ENCODE measurements around the gene STXBP1.

Gene STXBP1

DNA sequence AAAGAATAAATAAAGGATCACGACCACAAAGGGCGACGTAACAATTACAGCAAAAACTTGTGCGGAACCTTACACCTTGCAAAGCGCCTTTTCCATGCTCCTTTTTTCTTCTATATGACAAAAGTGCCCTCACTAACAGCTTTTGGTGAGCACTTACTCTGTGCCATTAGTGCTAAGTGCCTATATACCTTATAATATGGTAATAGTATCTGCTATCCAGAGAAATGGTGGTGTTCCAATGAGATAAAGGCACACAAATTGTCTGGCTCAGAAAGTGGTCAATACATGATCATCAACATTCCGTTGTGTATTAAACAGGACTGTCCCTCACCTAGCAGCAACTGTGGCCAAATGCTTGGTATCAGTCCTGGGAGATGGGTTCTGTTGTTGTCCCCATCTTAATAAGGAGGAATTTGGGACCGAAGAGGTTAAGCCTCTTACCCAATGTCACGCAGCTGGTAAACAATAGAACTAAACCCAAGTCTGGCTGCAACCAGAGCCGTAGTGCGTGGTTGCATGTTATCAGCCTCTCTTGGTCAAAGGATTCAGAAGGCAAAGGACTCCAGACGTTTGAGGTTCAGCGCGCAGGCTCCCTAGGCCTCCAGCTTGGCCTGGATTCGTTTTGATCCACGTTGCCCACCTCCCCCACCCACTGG is 123.6 kb downstream of the STXBP1 start:
- no peak for DNase-seq (ENCODE audit: low spot score)

DNA sequence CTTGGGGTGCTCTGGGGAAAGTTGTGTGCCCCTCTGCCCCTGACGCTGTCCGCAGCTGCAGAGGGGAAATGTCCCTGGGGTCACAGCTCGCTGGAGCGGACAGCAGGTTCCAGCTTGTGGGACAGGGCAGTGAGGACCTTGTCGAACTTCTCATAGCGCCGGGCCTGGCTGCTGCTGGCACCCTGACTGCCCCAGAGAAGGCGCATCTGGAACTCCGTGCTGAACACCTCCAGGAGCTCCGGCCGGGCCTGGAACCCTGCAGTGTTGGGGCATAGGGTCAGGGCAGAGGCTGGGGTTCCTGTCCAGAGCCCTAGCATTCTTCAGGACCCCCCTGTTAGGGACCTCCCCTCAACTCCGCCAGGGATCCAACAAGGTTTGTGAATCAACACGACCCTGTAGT is 126.6 kb downstream of the STXBP1 start:
- DNase-seq (ENCODE audit: low spot score) = no peak

DNA sequence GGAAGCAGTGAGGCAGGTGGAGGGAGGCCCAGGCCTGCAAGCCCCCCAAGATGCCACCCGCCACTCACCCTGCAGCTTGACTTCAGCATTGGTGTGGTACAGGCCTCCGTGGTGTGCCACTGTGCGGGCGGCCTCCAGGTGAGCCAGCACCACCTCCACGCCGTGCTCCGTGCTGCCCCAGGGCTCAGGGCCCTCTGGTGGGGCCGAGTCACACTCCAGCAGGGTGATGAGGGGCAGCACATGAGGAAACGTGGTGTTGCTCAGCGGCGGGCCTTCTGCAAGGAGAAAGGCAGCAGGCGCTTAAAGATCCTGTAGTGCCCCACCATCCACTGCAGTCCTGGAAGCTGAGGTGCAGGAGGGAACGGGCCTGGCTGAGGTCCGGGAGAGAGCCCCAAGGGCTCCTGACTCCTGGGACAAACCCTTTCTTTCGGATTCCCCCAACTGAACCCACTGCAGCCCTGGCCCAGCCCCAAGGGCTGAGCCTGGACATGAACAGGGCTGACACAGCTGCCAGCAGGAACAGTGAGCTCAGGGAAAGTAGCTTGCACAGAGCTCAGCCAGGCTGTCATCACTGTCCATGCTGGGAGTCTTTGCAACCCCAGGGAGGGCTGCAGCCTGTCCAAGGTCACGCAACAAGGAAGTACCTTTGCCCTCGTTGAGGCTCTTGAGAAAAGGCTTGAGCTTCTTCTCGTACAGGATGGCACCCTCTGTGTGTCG is 127.7 kb downstream of the STXBP1 start:
- no peak for DNase-seq (ENCODE audit: low spot score)

DNA sequence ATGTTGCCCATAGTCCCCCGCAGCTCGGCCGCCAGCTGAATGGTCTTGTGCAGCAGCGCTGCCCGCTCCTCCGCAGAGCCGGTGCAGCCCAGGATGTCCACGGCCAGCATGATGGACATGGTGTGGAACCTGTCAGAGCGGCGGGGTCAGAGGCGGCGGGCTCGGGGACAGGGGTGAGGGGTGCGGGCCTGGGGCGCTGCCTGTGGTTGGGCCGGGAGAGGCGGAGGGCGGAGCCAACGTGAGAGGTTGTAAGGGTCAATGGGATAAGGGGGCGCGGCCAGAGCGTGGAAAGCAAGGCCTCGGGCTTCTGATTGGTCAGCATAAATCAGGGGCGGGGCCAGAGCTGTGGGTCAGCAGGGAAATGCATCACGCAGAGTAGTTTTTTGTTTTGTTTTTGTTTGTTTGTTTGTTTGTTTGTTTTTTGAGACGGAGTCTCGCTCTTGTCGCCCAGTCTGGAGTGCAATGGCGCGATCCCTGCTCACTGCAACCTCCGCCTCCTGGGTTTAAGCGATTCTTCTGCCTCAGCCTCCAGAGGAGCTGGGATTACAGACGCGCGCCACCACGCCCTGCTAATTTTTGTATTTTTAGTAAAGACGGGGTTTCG is 129.9 kb downstream of the STXBP1 start:
- peak; percentile 54 for DNase-seq (ENCODE audit: low spot score)

All from AG20443 (cell line).